ENCODE measurements around the gene TECPR2. TPM values are rescaled to one million over a fixed set of nuclear protein-coding genes. Genes with fewer than 3 reads are reported as not detected.

Gene TECPR2
- total RNA-seq, 2 donors from 2014 or later = 7.0 to 51.4 TPM

GRCh38 chr14:102333795-102334705 lies 28.7 kb upstream of the TECPR2 start:
- WGBS, 2 donors = 91 to 93% methylated on average over 8 to 13 of the region's 13 CpGs
- Histone ChIP-seq H3K27me3 (no peaks in the 10 kb centered on the region), H3K9me3 (no peaks in the 10 kb centered on the region), H3K4me1 (no peaks in the 10 kb centered on the region), H3K27ac (no peak overlapping the region), H3K36me3 (replicated peaks in 1 of 2; ENCODE audit: insufficient read depth in 1 of 2, low read depth in 2 of 2) (peaks cover 0 to 8% of the 10 kb centered on the region in 2 donors), H3K4me3 (no peak overlapping the region)
- intact Hi-C loops (cut with DNase I) = no loop called here
- TF ChIP-seq CTCF (IDR thresholded peaks at IDR 0.05) (no peak), POLR2A (IDR thresholded peaks at IDR 0.05) (no peak)
- DNase-seq = no peak
- no peak for ATAC-seq

GRCh38 chr14:102335163-102335562 lies 27.6 kb upstream of the TECPR2 start:
- ATAC-seq = no peak
- no peak for TF ChIP-seq CTCF (IDR thresholded peaks at IDR 0.05)
- no peak for TF ChIP-seq POLR2A (IDR thresholded peaks at IDR 0.05)
- WGBS, 2 donors = 93 to 95% methylated on average over 7 of the region's 7 CpGs

GRCh38 chr14:102338724-102339123 lies 24.0 kb upstream of the TECPR2 start:
- H3K4me1 ChIP-seq = no peaks in the 10 kb centered on the region
- H3K9me3 ChIP-seq = no peaks in the 10 kb centered on the region
- H3K4me3 ChIP-seq = no peak overlapping the region
- TF ChIP-seq CTCF (IDR thresholded peaks at IDR 0.05) = no peak
- TF ChIP-seq POLR2A (IDR thresholded peaks at IDR 0.05) = no peak
- H3K36me3 ChIP-seq (replicated peaks in 1 of 2; ENCODE audit: insufficient read depth in 1 of 2, low read depth in 2 of 2) = peaks cover 0 to 16% of the 10 kb centered on the region in 2 donors
- H3K27me3 ChIP-seq = no peaks in the 10 kb centered on the region
- WGBS, 2 donors = 88 to 91% methylated on average over 7 to 9 of the region's 9 CpGs
- no peak for DNase-seq
- H3K27ac ChIP-seq = no peak overlapping the region
- no peak for ATAC-seq
- intact Hi-C loops (cut with DNase I) = no loop called here

More at GRCh38 chr14:102335163-102335562, 27.6 kb upstream of the TECPR2 start:
- no peaks in the 10 kb centered on the region for H3K4me1 ChIP-seq
- H3K27me3 ChIP-seq = no peaks in the 10 kb centered on the region
- no peak overlapping the region for H3K27ac ChIP-seq
- intact Hi-C loops (cut with DNase I) = no loop called here
- H3K4me3 ChIP-seq = no peak overlapping the region
- peaks cover 0 to 11% of the 10 kb centered on the region in 2 donors for H3K36me3 ChIP-seq (replicated peaks in 1 of 2; ENCODE audit: insufficient read depth in 1 of 2, low read depth in 2 of 2)
- DNase-seq = no peak
- H3K9me3 ChIP-seq = no peaks in the 10 kb centered on the region

GRCh38 chr14:102341566-102341965 lies 21.2 kb upstream of the TECPR2 start:
- no peak overlapping the region for H3K27ac ChIP-seq
- H3K4me3 ChIP-seq = no peak overlapping the region
- H3K4me1 ChIP-seq = no peaks in the 10 kb centered on the region
- WGBS, 2 donors = 85% methylated on average over 4 to 8 of the region's 8 CpGs
- H3K27me3 ChIP-seq = no peaks in the 10 kb centered on the region
- H3K9me3 ChIP-seq = no peaks in the 10 kb centered on the region
- DNase-seq (no peak), ATAC-seq (no peak)
- TF ChIP-seq CTCF (IDR thresholded peaks at IDR 0.05) = no peak
- TF ChIP-seq POLR2A (IDR thresholded peaks at IDR 0.05) = no peak
- peaks cover 3 to 36% of the 10 kb centered on the region in 2 donors for H3K36me3 ChIP-seq (replicated peaks in 1 of 2; ENCODE audit: insufficient read depth in 1 of 2, low read depth in 2 of 2)
- intact Hi-C loops (cut with DNase I) = no loop called here

All from body of pancreas (tissue), 4 donors.